ENCODE data around the gene CD80. TPM values are rescaled to one million over a fixed set of nuclear protein-coding genes. Genes with fewer than 3 reads are reported as not detected.

Gene CD80
- total and polyA plus RNA-seq, 2 donors (not counting 1 experiment from before 2014, with no cell fraction given), result under 0.01 TPM; not detected in 1

GRCh38 chr3:119588112-119588511 is 28.7 kb upstream of the CD80 start:
- no peak overlapping the region for H3K4me3 ChIP-seq (replicated peaks in 1 of 4; ENCODE audit: control extremely low read depth in 1 of 4, insufficient read depth in 1 of 4, low read depth in 3 of 4, low read length in 4 of 4)

DNA sequence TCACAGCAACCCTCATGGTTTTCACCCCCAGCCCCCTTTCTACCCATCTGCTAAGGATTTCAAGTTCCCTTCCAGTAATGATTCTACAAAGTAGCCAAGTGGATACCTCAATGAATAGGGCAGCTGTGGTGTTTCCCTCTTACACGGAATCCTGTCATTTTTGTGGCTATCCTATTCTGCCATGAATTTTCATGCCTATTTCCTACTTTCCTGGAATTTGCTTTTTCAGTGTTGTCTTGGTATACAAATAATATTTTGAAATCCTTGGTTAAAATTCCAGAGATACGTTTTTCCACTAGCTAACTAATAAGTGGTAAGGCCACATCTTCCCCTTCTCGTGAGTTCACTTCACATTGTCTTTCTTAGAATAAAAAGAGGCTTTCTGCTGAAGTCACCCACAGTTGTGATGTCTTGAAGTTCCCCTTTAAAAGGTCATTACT is 27.3 kb upstream of the CD80 start:
- Histone ChIP-seq H3K4me1 (ENCODE audit: control insufficient read depth, extremely low read depth, insufficient read depth, low read length) (no peaks in the 10 kb centered on the region), H4K20me1 (ENCODE audit: control insufficient read depth, extremely low read depth, insufficient read depth, low read length) (no peaks in the 10 kb centered on the region), H3K27ac (ENCODE audit: insufficient read depth, low read length) (no peak overlapping the region), H3K4me2 (ENCODE audit: extremely low read depth, insufficient read depth, low read length) (no peak overlapping the region), H3K27me3 (ENCODE audit: control insufficient read depth, insufficient read depth, low read length) (no peaks in the 10 kb centered on the region), H3K9me3 (ENCODE audit: control insufficient read depth, insufficient read depth, low read depth, low read length) (no peaks in the 10 kb centered on the region), H3K79me2 (ENCODE audit: control insufficient read depth, insufficient read depth, low read length) (no peaks in the 10 kb centered on the region), H3K9ac (ENCODE audit: insufficient read depth, low read length) (no peak overlapping the region), H3K36me3 (ENCODE audit: control insufficient read depth, insufficient read depth, low read length) (no peaks in the 10 kb centered on the region), H2AFZ (ENCODE audit: low read length) (no peak overlapping the region), H3K4me3 (replicated peaks in 1 of 4; ENCODE audit: control extremely low read depth in 1 of 4, insufficient read depth in 1 of 4, low read depth in 3 of 4, low read length in 4 of 4) (no peak overlapping the region)
- TF ChIP-seq EZH2 (IDR thresholded peaks at IDR 0.05; ENCODE audit: low read length, missing control alignments), result no peak
- no peak for TF ChIP-seq CTCF (conservative IDR thresholded peaks at IDR 0.05 in 1 of 2, IDR thresholded peaks at IDR 0.05 in 1 of 2; ENCODE audit: low read depth in 1 of 2, low read length in 2 of 2)
- peak in 1 of 2 donors; percentile 76 for DNase-seq (ENCODE audit: low read depth in 2 of 2)

More at GRCh38 chr3:119588112-119588511, 28.7 kb upstream of the CD80 start:
- H4K20me1 ChIP-seq (ENCODE audit: control insufficient read depth, extremely low read depth, insufficient read depth, low read length), result no peaks in the 10 kb centered on the region
- H3K4me2 ChIP-seq (ENCODE audit: extremely low read depth, insufficient read depth, low read length), result no peak overlapping the region
- no peak overlapping the region for H3K9ac ChIP-seq (ENCODE audit: insufficient read depth, low read length)
- no peaks in the 10 kb centered on the region for H3K27me3 ChIP-seq (ENCODE audit: control insufficient read depth, insufficient read depth, low read length)
- no peak overlapping the region for H2AFZ ChIP-seq (ENCODE audit: low read length)
- DNase-seq (ENCODE audit: low read depth in 2 of 2), result no peak
- H3K79me2 ChIP-seq (ENCODE audit: control insufficient read depth, insufficient read depth, low read length), result no peaks in the 10 kb centered on the region
- H3K4me1 ChIP-seq (ENCODE audit: control insufficient read depth, extremely low read depth, insufficient read depth, low read length), result no peaks in the 10 kb centered on the region
- H3K36me3 ChIP-seq (ENCODE audit: control insufficient read depth, insufficient read depth, low read length), result no peaks in the 10 kb centered on the region
- H3K27ac ChIP-seq (ENCODE audit: insufficient read depth, low read length), result no peak overlapping the region
- no peak for TF ChIP-seq EZH2 (IDR thresholded peaks at IDR 0.05; ENCODE audit: low read length, missing control alignments)
- TF ChIP-seq CTCF (conservative IDR thresholded peaks at IDR 0.05 in 1 of 2, IDR thresholded peaks at IDR 0.05 in 1 of 2; ENCODE audit: low read depth in 1 of 2, low read length in 2 of 2), result no peak
- H3K9me3 ChIP-seq (ENCODE audit: control insufficient read depth, insufficient read depth, low read depth, low read length), result no peaks in the 10 kb centered on the region

- no peaks in the 10 kb centered on the region for H3K27me3 ChIP-seq (ENCODE audit: control insufficient read depth, insufficient read depth, low read length)
These were observed 26.6 kb upstream of the CD80 start for GRCh38 chr3:119585856-119586570.

More at GRCh38 chr3:119585856-119586570, 26.6 kb upstream of the CD80 start:
- no peaks in the 10 kb centered on the region for H3K79me2 ChIP-seq (ENCODE audit: control insufficient read depth, insufficient read depth, low read length)
- no peaks in the 10 kb centered on the region for H3K36me3 ChIP-seq (ENCODE audit: control insufficient read depth, insufficient read depth, low read length)
- H3K9ac ChIP-seq (ENCODE audit: insufficient read depth, low read length), result no peak overlapping the region
- no peaks in the 10 kb centered on the region for H4K20me1 ChIP-seq (ENCODE audit: control insufficient read depth, extremely low read depth, insufficient read depth, low read length)
- no peak overlapping the region for H3K4me3 ChIP-seq (replicated peaks in 1 of 4; ENCODE audit: control extremely low read depth in 1 of 4, insufficient read depth in 1 of 4, low read depth in 3 of 4, low read length in 4 of 4)
- no peaks in the 10 kb centered on the region for H3K9me3 ChIP-seq (ENCODE audit: control insufficient read depth, insufficient read depth, low read depth, low read length)
- no peak overlapping the region for H2AFZ ChIP-seq (ENCODE audit: low read length)
- no peak for TF ChIP-seq EZH2 (IDR thresholded peaks at IDR 0.05; ENCODE audit: low read length, missing control alignments)
- no peak for TF ChIP-seq CTCF (conservative IDR thresholded peaks at IDR 0.05 in 1 of 2, IDR thresholded peaks at IDR 0.05 in 1 of 2; ENCODE audit: low read depth in 1 of 2, low read length in 2 of 2)
- no peaks in the 10 kb centered on the region for H3K4me1 ChIP-seq (ENCODE audit: control insufficient read depth, extremely low read depth, insufficient read depth, low read length)
- H3K4me2 ChIP-seq (ENCODE audit: extremely low read depth, insufficient read depth, low read length), result no peak overlapping the region
- no peak overlapping the region for H3K27ac ChIP-seq (ENCODE audit: insufficient read depth, low read length)
- DNase-seq (ENCODE audit: low read depth in 2 of 2), result peak in 1 of 2 donors; percentile 42

Measured in fibroblast of lung (primary cell).